Osteoblast (primary cell): Measurements from ENCODE around the gene PLIN3. TPM values are rescaled to one million over a fixed set of nuclear protein-coding genes. Genes with fewer than 3 reads are reported as not detected.

Experiments used
- DNase-seq: peaks from one replicate; pipeline ENCODE4 v3.0.0; 2011; ENCODE audit warnings: low spot score, mixed read lengths; ENCODE audit not compliant: insufficient read length; ENCODE audit errors: missing footprints
- H2AFZ ChIP-seq: 2 replicates; pipeline ENCODE4 v1.6.0; 2011; ENCODE audit warnings: mild to moderate bottlenecking, low read length
- H3K27ac ChIP-seq: 2 replicates; pipeline ENCODE4 v1.5.1; 2011; ENCODE audit warnings: mild to moderate bottlenecking, low read depth, low read length, moderate library complexity
- H3K27me3 ChIP-seq: 2 replicates; pipeline ENCODE4 v1.6.0; 2012; ENCODE audit warnings: mild to moderate bottlenecking, control low read depth, inconsistent platforms, low read length, moderate library complexity; ENCODE audit not compliant: insufficient read depth
- H3K36me3 ChIP-seq: 2 replicates; pipeline ENCODE4 v1.5.1; 2011; ENCODE audit warnings: mild to moderate bottlenecking, low read length, control low read depth, moderate library complexity; ENCODE audit not compliant: insufficient read depth
- H3K4me1 ChIP-seq: 2 replicates; pipeline ENCODE4 v1.5.1; 2011; ENCODE audit warnings: mild to moderate bottlenecking, low read length, control low read depth, moderate library complexity; ENCODE audit not compliant: insufficient read depth
- H3K4me2 ChIP-seq: 2 replicates; pipeline ENCODE4 v1.6.0; 2011; ENCODE audit warnings: mild to moderate bottlenecking, low read length; ENCODE audit not compliant: insufficient read depth
- H3K4me3 ChIP-seq: fragments of 200-600 bp; sonication (generic); 3 replicates; pipeline ENCODE4 v1.5.1; 2012; ENCODE audit warnings: mild to moderate bottlenecking, low read length, inconsistent platforms; ENCODE audit not compliant: insufficient read depth
- H3K79me2 ChIP-seq: 2 replicates; pipeline ENCODE4 v1.6.0; 2012; ENCODE audit warnings: mild to moderate bottlenecking, low read length, control low read depth, inconsistent platforms; ENCODE audit not compliant: insufficient read depth
- H3K9me3 ChIP-seq: 2 replicates; pipeline ENCODE4 v1.5.1; 2011; ENCODE audit warnings: low read depth, low read length, control low read depth
- H4K20me1 ChIP-seq: 2 replicates; pipeline ENCODE4 v1.6.0; 2012; ENCODE audit warnings: mild to moderate bottlenecking, low read length, control low read depth; ENCODE audit not compliant: insufficient read depth
- total RNA-seq: library from RNA; depleted of rRNA; stranded (reverse); fragments of >200 nt; gene quantifications from 2 replicates; pipeline ENCODE4 v1.2.3, GENCODE V29; 2012
- TF ChIP-seq, protein P1 (sequence below): IDR thresholded peaks from 2 replicates; pipeline ENCODE4 v1.5.1; 2011; ENCODE audit warnings: mild to moderate bottlenecking, low read depth, low read length, moderate library complexity; ENCODE audit errors: extremely low read depth

Gene PLIN3
- total RNA-seq, 1 donor, result 260 TPM

DNA sequence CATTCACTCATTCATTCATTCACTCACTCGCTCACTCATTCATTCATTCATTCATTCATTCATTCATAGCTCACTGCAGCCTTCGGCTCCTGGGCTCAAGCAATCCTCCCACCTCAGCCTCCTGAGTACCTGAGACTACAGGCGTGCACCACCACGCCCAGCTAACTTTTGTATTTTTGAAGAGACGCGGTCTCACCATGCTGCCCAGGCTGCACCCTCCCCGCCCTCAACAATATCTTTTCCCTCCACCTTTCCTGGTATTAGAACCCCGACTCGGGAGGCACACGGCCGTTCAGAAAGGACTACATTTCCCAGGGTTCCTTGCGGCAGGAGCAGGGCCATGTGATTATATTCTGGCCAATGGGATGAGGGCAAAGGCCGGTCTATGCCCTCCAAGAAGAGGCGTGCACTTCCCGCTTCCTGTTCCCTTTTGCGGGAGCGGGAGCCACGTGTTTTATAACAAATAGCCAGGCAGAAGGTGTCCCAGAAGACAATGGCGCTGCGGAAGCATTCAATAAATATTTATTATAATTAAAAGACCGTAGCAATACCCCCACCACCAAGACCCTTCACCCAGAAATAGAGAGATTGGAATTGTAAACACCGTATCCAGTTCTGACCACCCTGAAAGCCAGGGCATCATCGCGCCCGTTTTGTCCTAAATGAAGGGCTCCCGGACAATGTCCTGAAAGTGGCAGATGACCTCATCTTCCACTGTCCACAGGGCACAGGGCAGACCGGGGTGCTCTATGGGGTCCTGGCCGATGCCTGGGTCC, 51.9 kb downstream of the PLIN3 start:
- H4K20me1 ChIP-seq, result no peaks in the 10 kb centered on the region
- H3K4me1 ChIP-seq, result peaks cover 11% of the 10 kb centered on the region
- DNase-seq, result peak; percentile 99
- H3K79me2 ChIP-seq, result peaks cover 7% of the 10 kb centered on the region
- peak overlapping the region; percentile 49 for H3K4me2 ChIP-seq
- H2AFZ ChIP-seq, result peak overlapping the region; percentile 8
- peak overlapping the region; percentile 22 for H3K27ac ChIP-seq
- no peak overlapping the region for H3K4me3 ChIP-seq
- H3K9me3 ChIP-seq, result no peaks in the 10 kb centered on the region
- H3K27me3 ChIP-seq, result no peaks in the 10 kb centered on the region
- H3K36me3 ChIP-seq, result peaks cover 10% of the 10 kb centered on the region
- TF ChIP-seq, protein P1, sequence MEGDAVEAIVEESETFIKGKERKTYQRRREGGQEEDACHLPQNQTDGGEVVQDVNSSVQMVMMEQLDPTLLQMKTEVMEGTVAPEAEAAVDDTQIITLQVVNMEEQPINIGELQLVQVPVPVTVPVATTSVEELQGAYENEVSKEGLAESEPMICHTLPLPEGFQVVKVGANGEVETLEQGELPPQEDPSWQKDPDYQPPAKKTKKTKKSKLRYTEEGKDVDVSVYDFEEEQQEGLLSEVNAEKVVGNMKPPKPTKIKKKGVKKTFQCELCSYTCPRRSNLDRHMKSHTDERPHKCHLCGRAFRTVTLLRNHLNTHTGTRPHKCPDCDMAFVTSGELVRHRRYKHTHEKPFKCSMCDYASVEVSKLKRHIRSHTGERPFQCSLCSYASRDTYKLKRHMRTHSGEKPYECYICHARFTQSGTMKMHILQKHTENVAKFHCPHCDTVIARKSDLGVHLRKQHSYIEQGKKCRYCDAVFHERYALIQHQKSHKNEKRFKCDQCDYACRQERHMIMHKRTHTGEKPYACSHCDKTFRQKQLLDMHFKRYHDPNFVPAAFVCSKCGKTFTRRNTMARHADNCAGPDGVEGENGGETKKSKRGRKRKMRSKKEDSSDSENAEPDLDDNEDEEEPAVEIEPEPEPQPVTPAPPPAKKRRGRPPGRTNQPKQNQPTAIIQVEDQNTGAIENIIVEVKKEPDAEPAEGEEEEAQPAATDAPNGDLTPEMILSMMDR, result no peak

DNA sequence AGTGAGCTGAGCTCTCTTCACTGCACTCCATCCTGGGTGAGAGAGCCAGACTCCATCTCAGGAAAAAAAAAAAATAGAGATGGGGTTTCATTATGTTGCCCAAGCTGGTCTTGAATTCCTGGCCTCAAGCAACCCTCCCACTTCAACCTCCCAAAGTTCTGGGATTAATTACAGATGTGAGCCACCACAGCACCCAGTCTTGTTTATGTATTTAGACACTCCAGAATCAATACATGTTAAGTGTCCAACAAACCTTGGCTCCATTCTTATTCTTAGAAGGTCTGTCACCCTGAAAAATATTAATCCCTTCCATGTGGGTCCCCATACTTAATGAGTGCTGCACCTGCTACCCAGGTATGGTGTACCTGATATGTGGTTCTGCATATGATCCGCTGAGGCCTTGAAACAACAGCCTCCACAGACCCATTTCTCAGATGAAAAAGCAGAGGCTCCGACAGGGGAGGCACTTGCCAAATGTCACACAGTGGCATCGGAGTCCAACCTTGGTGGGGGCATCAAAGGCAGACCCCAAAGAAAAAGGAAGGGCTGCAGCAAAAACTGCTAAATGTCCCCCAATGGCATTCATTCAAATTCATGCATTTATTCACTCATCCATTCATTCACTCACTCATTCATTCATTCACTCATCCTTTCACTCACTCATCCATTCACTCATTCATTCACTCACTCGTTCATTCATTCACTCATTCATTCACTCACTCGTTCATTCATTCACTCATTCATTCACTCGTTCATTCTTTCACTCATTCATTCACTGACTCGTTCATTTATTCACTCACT, 52.6 kb downstream of the PLIN3 start:
- DNase-seq, result peak; percentile 69
- H3K4me3 ChIP-seq, result no peak overlapping the region

DNA sequence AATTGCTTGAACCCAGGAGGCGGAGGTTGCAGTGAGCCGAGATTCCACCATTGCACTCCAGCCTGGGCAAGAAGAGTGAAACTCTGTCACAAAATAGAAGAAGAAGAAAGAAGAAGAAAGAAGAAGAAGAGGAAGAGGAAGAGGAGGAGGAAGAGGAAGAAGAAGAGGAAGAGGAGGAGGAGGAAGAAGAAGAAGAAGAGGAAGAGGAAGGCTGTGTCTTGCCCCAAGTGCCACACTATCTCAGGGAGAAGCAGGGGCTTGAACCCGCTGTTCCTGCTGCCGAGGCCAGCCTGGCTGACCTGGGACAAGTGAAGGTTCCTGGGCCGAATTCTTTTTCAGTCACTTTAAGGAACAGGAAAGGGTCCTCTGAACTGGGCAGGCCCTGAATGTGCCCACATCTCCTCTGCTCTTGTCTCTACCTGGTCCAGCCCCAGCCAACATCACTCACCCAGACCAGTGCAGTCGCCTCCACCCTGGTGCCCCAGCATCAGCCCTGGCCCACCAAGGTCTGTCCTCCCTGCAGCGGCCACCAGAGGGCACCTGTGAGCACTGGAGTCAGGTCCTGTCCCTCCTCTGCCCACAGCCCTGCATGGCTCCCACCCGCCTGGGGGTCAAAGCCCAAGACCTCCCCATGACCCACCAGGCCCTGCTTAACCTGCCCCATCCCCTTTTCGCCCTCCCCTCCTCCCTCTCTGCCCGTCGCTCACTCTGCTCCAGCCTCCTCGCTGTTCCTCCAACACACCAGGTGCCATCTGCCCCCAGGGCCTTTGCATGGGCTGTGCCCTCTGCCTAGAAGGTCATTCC, 55.9 kb downstream of the PLIN3 start:
- H3K27ac ChIP-seq, result peak overlapping the region; percentile 28
- no peak overlapping the region for H3K4me2 ChIP-seq
- peak; percentile 96 for DNase-seq
- peaks cover 11% of the 10 kb centered on the region for H3K4me1 ChIP-seq
- no peaks in the 10 kb centered on the region for H3K79me2 ChIP-seq
- H3K36me3 ChIP-seq, result no peaks in the 10 kb centered on the region
- no peak overlapping the region for H3K4me3 ChIP-seq
- no peak overlapping the region for H2AFZ ChIP-seq
- TF ChIP-seq, protein P1, result peak; percentile 82
- H4K20me1 ChIP-seq, result no peaks in the 10 kb centered on the region
- no peaks in the 10 kb centered on the region for H3K9me3 ChIP-seq
- H3K27me3 ChIP-seq, result no peaks in the 10 kb centered on the region

More for the DNA sequence above, 52.6 kb downstream of the PLIN3 start:
- no peaks in the 10 kb centered on the region for H3K27me3 ChIP-seq
- H3K4me1 ChIP-seq, result peaks cover 11% of the 10 kb centered on the region
- peaks cover 7% of the 10 kb centered on the region for H3K79me2 ChIP-seq
- TF ChIP-seq, protein P1, result no peak
- no peak overlapping the region for H3K27ac ChIP-seq
- no peaks in the 10 kb centered on the region for H4K20me1 ChIP-seq
- no peaks in the 10 kb centered on the region for H3K9me3 ChIP-seq
- peaks cover 10% of the 10 kb centered on the region for H3K36me3 ChIP-seq
- H3K4me2 ChIP-seq, result peak overlapping the region; percentile 49
- no peak overlapping the region for H2AFZ ChIP-seq
